Measurements from ENCODE around the gene AIF1.
"Not testable (repeated sequence)": the region's sequence is repeated elsewhere in the genome, so short reads cannot be mapped to it uniquely, and the experiment has no call there.

Gene AIF1

DNA sequence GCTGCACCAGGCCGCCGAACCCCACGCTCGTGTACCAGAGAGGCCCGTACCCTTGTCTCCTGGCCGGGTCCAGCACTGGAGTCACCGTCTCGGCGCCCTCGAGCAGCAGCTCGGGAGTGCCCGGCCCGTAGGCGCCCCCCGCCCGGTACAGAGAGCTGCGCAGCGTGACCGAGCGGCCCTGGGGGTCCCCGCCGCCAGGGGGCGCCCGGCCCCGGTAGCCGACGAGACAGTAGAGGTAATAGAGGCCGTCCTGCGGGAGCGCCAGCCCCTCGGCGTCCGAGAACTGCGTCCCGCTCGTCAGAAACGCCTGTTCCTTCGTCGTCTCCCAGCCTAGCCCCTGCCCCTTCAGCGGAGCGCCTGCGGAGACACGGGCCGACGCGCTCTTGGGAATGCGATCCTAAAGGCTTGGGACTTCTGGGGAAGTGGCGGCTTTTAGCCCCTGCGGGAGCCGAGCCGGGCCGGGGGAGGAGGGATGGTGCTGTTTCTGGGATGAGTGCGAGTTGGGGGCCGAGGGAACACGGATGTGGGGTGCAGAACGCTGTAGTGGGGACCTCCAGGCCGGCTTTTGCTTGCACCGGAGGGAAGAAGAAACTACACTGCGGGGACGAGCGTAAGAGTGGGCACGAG is 34.1 kb upstream of the AIF1 start:
- peak; percentile 69 to 79 for DNase-seq (ENCODE audit: low read depth in 2 of 2)

DNA sequence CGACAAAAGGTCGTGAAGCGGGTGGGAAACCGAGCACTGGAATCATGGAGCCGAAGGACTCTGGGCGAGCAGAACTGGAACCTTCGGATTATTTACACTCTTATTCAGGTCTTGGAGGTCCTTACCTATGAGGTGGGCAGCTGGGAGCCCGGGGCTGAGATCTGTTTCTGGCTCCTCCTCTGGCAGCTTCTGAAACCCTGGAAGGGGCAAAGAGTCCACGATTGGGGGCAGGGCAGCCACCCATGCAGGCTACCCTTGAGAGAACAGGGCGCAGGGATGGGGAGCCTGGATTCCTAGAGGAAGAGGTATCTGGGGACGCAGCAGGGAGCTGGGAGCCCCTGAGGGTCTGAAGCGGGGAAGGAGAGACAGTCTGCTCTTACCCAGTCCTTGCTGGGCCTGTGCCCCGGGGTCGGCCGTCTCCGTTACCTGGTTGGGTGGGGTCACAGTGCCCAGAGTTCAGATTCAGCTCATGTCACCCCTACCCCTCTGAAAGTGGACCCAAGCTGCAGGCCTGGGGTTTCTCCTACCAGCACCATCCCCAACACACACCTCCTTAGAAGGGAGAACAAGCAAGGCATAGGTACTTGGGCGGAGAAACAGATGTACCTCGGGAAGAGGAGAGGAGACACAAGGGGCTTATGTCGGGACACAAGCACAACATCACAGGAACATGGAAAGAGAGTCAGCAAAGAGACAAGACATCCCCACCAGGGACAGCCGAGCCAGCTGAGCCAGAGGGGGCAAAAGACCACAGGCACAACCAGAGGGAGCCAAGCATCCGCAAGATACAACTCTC is 33.4 kb upstream of the AIF1 start:
- no peak for DNase-seq (ENCODE audit: low read depth in 2 of 2)

DNA sequence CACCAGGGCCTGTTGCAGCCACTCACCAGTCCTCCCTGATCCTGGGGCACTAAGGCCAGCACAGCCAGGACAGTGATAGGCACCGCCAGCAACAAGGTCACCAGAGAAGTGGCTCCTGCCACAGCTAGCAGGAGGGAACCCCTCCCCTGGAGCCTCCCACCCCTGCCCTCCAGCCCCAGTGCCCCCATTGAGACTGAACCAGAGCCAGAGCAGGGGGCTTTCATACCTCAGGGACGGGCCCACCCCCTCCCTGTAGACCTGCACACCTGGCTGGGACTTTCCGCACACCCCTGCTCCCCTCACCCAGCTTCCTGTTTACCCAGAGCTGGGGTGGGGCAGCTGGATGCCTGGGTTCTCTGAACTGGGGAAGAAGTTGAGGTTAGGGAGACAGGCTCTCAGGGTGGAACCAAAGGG is 32.8 kb upstream of the AIF1 start, which contains the start of gene LTB:
LTB (minus strand) TSS at position 195 of the 414 bp plus-strand sequence; CDS start at position 188, 7 bp downstream.
- no peak for DNase-seq (ENCODE audit: low read depth in 2 of 2)

DNA sequence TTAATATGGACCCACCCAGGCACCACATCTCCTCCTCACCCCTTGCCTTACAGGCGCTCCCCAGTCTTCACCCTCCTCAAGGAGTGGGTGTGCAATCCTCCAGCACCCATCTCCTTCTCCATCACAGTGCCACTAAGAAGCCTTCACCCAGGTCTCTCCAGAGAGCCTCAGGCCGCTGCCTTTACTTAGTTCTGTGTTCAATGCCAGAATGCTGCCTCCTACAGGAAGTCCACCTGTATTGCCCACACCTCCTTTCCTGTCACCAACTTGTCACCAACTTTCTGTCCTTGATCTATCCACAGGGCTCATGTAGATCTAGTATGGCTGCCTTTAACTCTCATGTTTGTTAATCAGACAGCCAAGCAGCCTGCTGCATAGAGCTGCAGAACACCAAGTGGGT is 29.5 kb upstream of the AIF1 start:
- DNase-seq (ENCODE audit: low read depth in 2 of 2): no peak

DNA sequence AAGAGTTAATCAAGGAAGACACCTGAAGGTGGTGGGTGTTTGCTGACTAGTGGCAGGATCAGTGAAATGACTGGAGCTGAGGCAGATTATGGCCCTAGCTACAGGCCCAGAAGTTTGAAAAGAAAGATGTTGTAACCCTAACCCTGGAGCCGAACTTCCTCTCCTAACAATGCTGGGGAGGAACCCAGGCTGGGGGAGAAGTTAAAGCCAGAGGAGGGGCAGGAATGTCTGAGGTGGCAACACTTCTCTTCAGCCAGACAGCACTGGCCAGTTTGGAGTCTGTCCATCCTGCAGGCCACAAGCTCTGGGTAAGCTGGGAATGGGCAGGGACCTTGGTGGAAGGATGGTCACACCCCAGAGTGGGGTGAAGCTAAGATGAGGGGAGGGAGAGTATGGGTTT is 29.0 kb upstream of the AIF1 start, which contains the start of gene LST1:
LST1 (plus strand) TSS at position 270 of the 400 bp plus-strand sequence. CDS start 1,023 bp downstream, outside the sequence.
- no peak for DNase-seq (ENCODE audit: low read depth in 2 of 2)

DNA sequence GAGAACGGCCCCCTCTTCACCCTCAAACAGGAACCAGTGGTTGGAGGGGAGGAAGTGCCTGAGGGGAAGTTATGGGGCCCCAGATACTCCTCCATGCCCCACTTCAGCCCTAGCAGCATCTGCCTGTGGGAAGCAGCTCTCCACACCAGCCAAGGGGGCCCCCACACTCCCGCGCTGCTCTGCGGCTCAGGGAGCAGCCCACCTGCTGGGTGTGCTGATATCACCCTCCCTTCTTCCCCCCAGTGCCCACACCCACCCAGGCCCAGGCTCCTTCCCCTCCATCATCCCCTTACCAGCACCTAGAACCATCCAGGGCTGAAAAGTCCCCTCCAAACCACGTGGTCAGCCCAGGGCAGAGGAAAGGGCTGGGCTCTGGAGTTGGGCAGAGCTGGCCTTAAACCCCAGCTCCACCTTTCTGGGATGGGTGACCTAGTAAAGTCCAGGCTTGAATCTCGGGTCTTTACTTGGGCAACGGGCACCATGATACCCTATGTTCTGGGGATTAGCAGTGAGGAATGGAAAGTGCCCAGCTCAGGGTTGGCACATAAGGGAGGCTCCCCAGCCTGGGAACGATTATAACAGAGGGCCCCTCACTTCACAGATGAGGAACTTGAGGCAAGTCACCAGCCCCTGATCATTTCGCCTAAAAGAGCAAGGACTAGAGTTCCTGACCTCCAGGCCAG is 28.3 kb upstream of the AIF1 start:
- no peak for DNase-seq (ENCODE audit: low read depth in 2 of 2)

DNA sequence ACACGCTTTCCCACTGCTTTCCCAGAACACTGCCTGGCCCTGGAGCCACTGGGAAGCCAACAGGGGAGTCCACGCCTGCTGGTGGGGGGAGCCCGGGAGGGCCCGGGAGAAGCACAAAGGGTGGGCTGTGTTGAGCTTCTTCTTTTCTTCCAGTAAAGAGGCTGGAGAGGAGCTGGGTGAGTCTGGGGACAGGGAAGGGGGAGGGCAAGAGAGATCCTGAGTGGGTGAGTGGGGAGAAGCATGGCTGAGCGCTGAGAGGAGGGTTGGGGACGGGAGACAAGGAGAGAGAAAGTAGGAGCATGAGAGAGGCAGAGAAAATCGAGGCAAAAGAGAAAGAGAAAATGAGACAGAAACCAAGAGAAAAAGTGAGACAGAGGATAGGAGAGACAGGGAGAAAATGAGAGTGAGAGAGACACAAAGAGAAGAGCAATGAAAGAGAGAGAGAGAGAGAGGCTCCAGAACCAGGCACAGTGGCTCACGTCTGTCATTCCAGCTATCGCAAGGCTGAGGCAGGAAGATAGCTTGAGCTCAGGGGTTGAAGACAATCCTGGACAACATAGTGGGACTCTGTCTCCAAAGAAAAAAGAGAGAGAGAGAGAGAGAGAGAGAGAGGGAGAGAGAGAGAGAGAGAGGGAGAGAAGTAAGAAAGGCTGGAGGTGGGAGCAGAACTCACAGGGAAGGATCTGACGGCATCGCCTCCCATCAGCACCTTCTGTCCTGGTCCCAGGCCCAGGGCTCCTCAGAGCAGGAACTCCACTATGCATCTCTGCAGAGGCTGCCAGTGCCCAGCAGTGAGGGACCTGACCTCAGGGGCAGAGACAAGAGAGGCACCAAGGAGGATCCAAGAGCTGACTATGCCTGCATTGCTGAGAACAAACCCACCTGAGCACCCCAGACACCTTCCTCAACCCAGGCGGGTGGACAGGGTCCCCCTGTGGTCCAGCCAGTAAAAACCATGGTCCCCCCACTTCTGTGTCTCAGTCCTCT is 26.9 kb upstream of the AIF1 start:
- DNase-seq (ENCODE audit: low read depth in 2 of 2): no peak

DNA sequence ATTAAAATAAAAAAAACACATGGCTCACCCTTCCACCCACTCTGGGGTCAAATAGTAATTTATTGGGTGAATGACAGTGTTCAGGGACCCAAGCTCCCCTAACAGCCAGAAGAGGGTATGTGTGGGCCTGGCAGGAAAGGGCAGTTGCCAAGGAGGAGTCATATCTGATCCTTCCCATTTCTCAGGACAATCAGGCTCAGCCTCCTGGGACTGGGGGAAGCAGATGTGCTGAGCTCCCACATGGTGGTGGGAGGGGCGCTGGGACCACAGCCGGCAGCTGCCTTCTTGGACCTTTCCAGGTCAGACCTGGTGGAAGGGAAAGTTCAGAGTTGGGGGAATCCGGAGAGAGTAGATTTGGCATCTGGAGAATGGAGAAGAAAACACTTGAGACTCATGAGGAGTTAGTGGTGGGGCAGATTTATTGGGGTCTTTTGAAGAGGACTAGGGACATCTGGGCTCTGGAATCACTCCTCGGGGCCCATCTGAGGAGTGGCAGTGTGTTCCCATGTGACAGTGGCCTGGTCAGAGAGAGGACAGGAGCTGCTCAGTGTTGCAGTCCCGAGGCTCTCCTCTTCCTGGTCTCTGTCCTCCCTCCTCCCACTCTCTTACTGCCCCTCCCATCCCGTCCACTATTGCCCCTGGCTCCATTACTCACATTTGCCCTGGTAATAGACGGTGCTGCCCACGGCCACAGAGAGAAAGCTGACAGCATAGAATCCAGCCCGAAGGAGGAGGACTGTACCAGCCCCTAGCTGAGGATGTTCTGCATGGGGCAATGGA is 26.0 kb upstream of the AIF1 start:
- DNase-seq (ENCODE audit: low read depth in 2 of 2): no peak

DNA sequence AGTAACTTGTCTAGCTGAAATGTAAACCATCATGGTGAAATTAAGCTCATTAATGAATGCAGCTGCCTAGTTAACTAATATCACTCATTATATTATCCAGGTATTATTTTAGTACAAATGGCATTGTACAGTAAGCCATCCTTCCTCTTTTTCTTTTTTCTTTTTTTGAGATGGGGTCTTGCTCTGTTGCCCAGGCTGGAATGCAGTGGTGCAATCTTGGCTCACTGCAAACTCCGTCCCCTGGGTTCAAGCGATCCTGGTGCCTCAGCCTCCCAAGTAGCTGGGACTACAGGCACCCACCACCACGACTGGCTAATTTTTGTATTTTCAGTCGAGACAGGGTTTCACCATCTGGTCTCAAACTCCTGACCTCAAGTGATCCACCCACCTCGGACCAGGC is 24.3 kb upstream of the AIF1 start:
- DNase-seq (ENCODE audit: low read depth in 2 of 2): not testable (repeated sequence)

DNA sequence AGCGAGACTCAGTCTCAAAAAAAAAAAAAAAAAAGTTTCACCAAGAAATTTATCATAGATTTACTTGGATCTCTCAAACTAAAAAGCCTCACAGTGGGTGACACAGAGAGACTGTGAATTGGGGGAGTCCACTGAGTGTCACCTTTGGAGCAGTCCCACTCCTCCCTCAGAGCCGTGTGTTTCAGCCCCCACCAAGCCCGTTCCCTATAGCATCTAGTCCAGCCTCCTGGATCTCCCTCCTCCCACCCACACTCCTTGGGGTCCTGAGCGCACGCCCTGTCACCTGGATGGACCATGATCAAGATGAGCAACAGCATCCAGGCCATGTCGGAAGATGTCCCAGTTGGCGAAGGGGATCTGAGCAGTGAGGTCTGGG is 22.6 kb upstream of the AIF1 start:
- no peak for DNase-seq (ENCODE audit: low read depth in 2 of 2)

DNA sequence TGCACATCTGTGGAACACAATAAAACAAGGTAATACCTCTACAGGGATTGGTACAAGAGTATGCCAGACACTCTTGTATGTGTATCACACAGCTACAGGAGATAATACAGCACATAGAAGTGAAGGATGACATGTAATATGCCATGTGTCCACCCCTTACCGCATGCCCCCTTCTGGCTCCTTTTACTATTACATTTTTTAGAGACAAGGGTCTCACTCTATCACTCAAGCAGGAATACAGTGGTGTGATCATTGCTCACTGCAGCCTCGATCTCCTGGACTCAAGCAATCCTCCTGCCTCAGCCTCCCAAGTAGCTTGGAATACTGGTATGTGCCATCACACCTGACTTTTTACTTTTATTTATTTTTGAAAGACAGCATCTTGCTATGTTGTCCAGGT is 18.0 kb upstream of the AIF1 start:
- DNase-seq (ENCODE audit: low read depth in 2 of 2): no peak

DNA sequence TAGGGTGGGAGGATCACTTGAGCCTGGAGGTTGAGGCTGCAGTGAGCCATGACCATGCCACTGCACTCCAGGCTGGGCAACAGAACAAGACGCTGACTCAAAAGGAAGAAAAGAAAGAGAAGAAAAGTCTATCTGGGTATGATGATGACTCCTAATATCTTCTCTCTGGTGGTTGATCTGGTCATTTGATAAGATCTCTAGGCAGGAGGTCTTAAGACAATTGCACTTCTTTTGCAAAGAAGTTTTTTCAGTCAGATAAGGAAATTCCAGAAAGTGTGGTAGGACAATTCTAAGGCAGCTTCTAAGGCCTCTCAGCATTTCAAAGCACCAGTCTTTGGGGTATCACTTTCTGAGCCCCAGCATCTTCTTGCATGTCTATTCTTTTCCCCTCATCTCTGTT is 7.7 kb upstream of the AIF1 start:
- DNase-seq (ENCODE audit: low read depth in 2 of 2): no peak

DNA sequence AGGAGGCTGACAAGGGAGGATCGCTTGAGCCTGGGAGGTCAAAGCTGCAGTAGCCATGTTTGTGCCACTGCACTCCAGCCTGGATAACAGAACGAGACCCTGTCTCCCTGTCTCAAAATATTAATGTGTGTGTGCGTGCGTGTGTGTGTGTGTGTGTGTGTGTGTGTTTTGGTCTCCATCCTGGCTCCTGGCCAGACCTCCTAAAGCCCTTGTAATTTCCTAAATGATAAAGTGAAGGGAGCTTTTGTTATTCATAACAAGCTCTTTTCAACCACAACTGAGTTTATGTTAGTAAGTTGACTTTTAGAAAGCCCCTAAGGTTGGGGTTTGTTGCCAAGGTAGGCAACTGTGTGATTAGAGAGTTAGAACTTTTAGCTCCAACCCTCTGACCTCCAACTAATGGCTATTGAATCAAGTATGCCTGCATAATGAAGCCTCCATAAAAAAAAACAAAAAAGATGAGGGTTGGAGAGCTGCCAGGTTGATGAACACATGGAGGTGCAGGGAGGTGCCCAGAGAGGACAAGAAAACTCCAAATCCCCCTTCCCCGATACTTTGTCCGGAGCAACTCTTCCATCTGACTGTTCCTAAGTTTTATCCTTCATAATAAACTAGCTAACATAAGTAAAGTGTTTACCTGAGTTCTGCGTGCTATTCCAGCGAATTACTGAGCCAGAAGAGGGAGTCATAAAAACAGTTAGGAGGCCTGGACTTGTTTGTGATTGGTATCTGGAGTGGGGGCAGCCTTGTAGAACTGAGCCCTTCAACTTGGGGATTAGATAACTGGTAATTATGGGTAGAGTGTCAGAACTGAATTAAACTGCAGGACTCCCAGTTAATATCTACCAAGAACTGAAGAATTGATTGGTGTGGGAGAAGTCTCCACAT is 5.3 kb upstream of the AIF1 start:
- DNase-seq (ENCODE audit: low read depth in 2 of 2): no peak

DNA sequence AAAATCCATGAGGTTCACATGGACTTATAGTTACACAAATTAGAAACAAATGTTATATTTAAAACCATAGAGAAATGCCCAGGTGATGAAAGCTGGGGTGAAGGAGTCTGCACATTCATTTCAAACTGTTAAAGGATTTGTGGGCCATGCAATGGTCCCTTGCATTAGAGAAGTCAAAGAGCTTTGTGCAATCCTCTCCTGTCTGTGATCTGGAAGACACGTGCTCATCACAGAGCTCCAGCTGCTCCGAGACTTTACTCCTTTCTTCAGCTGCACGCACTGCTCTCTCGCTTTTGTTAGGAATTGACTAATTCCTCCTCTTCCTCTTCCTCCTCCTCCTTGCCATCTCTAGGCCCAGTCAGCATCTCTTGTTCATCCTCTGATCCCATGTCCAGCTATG is 4.1 kb upstream of the AIF1 start:
- DNase-seq (ENCODE audit: low read depth in 2 of 2): no peak

DNA sequence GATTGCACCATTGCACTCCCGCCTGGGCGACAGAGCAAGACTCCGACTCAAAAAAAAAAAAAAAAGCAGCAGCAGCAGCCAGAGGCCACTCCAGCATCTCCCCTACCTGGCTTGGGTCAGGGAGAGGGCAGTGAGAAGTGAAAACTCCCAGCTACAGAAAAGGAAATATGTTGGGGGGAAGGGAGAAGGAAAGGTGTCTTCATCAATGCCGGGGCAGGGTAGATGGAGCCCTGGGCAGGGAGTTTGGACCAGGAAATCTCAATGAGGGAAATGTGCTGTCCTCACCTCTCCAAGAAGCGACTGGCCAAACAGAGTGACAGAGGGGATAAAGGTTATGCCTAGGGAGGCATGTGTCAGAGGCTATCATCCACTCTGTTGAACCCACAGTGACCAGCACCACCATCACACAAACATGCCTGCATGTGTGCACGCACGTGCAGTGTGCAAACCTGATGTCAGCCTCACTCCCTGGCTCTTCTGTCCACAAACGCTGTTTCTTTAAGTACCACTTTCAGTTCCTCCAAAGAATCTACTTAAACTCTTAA is 887 bp upstream of the AIF1 start:
- DNase-seq (ENCODE audit: low read depth in 2 of 2): no peak

DNA sequence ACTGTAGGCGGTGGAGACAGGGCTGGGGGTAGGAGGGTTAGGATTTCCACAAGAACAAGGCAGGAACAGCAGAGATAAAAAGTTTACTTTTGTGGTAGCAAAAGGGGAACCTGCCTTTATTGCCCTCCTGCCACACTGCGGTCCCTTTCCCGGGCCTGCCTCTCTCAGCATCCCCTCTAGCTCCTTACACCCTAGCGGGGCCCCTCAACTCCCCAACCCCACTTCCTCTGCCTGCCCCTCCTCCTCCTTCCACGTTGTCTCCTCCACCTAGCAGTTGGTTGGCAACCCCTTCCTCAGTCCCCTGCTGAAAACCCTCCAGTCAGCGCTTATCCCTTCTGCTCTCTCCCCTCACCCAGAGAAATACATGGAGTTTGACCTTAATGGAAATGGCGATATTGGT is 714 bp downstream of the AIF1 start:
- no peak for DNase-seq (ENCODE audit: low read depth in 2 of 2)

DNA sequence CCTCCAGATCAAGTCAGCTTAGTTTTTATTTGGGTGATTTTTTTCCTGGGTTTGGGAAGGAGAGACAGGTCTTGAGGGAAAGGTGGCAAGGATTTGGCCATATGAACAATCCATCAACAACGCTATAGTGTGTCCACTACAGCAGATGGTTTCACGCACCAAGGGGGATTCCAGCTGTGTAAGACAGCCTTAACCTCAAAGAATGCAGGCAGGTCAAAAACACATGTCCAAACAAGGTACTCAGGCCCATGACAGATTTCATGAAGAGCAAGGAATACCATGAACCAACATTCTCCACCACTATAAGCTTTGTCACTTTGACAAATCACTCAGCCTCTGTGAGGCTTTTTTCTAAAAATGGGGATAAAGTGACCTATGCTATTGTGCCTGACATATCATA is 2.0 kb downstream of the AIF1 start:
- DNase-seq (ENCODE audit: low read depth in 2 of 2): no peak

DNA sequence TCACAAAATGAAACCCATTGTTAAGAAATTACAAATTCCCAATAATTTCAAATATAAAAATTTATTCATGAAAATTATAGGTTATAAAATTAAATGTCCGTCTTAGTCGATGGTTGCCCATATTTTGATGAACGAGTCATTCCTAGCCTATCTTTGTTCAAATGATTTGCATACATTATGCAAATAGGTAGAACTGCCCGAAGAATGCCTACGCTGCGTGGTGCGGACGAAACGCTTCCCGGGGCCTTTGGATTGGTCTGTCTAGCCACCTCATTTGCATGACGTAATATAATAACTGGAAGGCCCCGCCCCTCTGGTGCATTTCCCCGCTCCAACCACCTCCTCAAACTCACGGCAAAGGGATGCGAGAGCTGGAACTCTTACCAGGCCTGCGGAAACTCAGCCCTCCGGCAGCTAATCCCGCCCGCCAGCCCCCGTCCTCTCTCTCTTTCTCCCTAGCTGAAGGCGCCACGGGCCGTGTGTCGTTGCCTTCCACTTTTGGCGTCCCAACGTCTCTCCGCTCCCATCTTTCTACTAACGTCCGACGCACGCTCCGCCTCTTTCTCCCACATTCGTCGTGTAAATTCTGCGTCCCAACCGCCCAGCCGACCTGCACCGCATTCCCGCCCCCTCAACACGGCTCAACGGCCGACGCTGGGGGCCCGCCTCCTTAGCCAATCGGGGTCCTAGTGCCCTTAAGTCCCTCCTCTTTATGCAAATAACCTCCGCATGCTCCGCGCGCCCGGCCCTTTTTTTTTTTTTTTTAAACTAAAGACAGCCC is 5.0 kb downstream of the AIF1 start:
- DNase-seq (ENCODE audit: low read depth in 2 of 2): peak; percentile 92 to 94

Measured in stimulated activated CD8-positive, alpha-beta memory T cell treated with anti-CD3 and anti-CD28 coated beads, Interleukin-15, amount 100 ng/mL, for 4 hours (primary cell).